ENCODE results near the gene MXRA8.

DNA sequence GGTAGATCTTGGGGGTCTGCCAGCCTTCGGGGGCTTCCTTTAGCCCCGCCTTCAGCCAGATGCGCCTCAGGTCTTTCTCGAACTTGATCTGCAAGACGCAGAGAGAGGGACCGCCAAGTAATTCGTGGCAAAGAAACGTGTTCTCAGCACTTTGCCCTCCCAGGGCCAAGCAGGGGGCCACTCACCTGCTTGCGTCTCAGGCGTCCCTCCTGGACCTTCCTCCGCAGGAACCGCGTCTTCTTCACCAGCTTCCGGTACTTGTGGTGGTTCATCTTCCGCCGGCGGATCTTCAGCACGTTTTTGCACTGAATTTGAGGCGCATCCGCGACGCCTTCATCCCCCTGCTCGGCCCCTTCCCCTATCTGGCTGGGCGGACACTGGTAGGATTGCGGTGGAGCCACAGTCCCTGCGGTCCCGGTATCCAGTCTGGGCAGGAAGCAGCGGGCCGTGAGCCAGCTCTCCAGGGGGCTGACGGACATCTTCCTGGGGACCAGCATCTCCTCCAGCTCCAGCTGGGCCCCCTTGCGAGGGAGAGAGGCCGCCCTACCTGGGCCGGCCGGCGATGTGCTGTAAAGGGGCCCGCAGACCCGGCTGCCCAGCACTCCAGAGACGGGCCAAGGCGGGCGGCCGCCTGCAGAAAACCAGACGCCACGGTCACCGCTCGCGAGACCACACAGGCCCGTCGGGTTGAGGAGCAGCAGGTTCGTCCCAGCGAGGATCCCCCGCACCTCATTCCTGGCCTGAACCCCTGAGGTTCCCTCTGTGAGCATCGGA, 15.6 kb upstream of the MXRA8 start:
- TF ChIP-seq, protein P1, sequence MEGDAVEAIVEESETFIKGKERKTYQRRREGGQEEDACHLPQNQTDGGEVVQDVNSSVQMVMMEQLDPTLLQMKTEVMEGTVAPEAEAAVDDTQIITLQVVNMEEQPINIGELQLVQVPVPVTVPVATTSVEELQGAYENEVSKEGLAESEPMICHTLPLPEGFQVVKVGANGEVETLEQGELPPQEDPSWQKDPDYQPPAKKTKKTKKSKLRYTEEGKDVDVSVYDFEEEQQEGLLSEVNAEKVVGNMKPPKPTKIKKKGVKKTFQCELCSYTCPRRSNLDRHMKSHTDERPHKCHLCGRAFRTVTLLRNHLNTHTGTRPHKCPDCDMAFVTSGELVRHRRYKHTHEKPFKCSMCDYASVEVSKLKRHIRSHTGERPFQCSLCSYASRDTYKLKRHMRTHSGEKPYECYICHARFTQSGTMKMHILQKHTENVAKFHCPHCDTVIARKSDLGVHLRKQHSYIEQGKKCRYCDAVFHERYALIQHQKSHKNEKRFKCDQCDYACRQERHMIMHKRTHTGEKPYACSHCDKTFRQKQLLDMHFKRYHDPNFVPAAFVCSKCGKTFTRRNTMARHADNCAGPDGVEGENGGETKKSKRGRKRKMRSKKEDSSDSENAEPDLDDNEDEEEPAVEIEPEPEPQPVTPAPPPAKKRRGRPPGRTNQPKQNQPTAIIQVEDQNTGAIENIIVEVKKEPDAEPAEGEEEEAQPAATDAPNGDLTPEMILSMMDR (IDR thresholded peaks at IDR 0.05) = no peak
- no peak for TF ChIP-seq EP300 (IDR thresholded peaks at IDR 0.05)
- TF ChIP-seq POLR2A (IDR thresholded peaks at IDR 0.05) = no peak

Data from ovary (tissue), 3 donors.